Ramos (cell line): ENCODE data around the gene PHETA1.
"Not testable (repeated sequence)": the region's sequence is repeated elsewhere in the genome, so short reads cannot be mapped to it uniquely, and the experiment has no call there.

Experiments used
- in situ Hi-C: fragments of 300-500 bp; cut with MboI; formaldehyde crosslinking; loops from one replicate; pipeline ENCODE4 v1.14.3; 2022; ENCODE audit warnings: low sequenced_read_pairs; ENCODE audit not compliant: unreplicated experiment

PHETA1 gene

GRCh38 chr12:111379942-111380554 lies 11.2 kb upstream of the PHETA1 start:
- in situ Hi-C loops, result no loop called here

GRCh38 chr12:111377440-111377839 lies 8.5 kb upstream of the PHETA1 start:
- in situ Hi-C loops, result no loop called here

GRCh38 chr12:111373231-111373630 lies 4.3 kb upstream of the PHETA1 start:
- in situ Hi-C loops, result not testable (repeated sequence)

GRCh38 chr12:111369496-111370220 lies 763 bp upstream of the PHETA1 start:
- in situ Hi-C loops, result no loop called here

GRCh38 chr12:111368291-111368787 lies 556 bp downstream of the PHETA1 start:
- in situ Hi-C loops, result no loop called here

- in situ Hi-C loops, result no loop called here
Measured at GRCh38 chr12:111367661-111368221, 1.2 kb downstream of the PHETA1 start.

- in situ Hi-C loops, result no loop called here
Measured at GRCh38 chr12:111366583-111366982, 2.3 kb downstream of the PHETA1 start.

- in situ Hi-C loops, result no loop called here
Measured at GRCh38 chr12:111366075-111366474, 2.8 kb downstream of the PHETA1 start.

GRCh38 chr12:111363578-111363977 lies 5.3 kb downstream of the PHETA1 start:
- in situ Hi-C loops, result no loop called here

GRCh38 chr12:111362687-111363475 lies 6.0 kb downstream of the PHETA1 start:
- in situ Hi-C loops, result no loop called here

GRCh38 chr12:111361717-111362576 lies 6.9 kb downstream of the PHETA1 start:
- in situ Hi-C loops, result no loop called here

GRCh38 chr12:111361073-111361716 lies 7.7 kb downstream of the PHETA1 start:
- in situ Hi-C loops, result no loop called here

- in situ Hi-C loops, result no loop called here
Measured at GRCh38 chr12:111360325-111360930, 8.5 kb downstream of the PHETA1 start.

- in situ Hi-C loops, result no loop called here
Measured at GRCh38 chr12:111359914-111360276, 9.0 kb downstream of the PHETA1 start.

- in situ Hi-C loops, result no loop called here
Measured at GRCh38 chr12:111359231-111359913, 9.5 kb downstream of the PHETA1 start.

- in situ Hi-C loops, result no loop called here
Measured at GRCh38 chr12:111355201-111355925, 13.5 kb downstream of the PHETA1 start.

- in situ Hi-C loops, result no loop called here
Measured at GRCh38 chr12:111354511-111354910, 14.4 kb downstream of the PHETA1 start.
